Activated CD8-positive, alpha-beta T cell treated with anti-CD3 and anti-CD28 coated beads, Interleukin-2, amount 10 ng/mL, durations not matched to agents 7 days and 5 days (primary cell): ENCODE data around the gene TOMM34. TPM values are rescaled to one million over a fixed set of nuclear protein-coding genes. Genes with fewer than 3 reads are reported as not detected.
A peak's percentile ranks its signal among the peaks of the same experiment; 100 is the strongest.

ENCODE experiments used
- ATAC-seq: fragments of 150-1000 bp; cut with Tn5 transposase; one replicate; pipeline ENCODE4 v1.10.0; 2021; ENCODE audit warnings: moderate library complexity
- CTCF ChIA-PET: fragments of 350-600 bp; sonication (Branson Sonifier 250); formaldehyde crosslinking; loops from one replicate; lab custom pipeline; 2021; ENCODE audit warnings: antibody characterized with exemption; lab: Charles Lee
- POLR2A ChIA-PET: fragments of 350-600 bp; sonication (Branson Sonifier 250); formaldehyde crosslinking; loops from one replicate; lab custom pipeline; 2021; ENCODE audit warnings: antibody characterized with exemption; lab: Charles Lee
- DNase-seq: peaks from one replicate; pipeline ENCODE4 v3.0.0-alpha.2; 2020
- H3K27ac Mint-ChIP-seq: one replicate; pipeline ENCODE4 v1.8.0; 2021; ENCODE audit warnings: mild to moderate bottlenecking, mixed read lengths
- H3K27me3 Mint-ChIP-seq: one replicate; pipeline ENCODE4 v1.8.0; 2021; ENCODE audit warnings: low read depth, mixed read lengths
- H3K36me3 Mint-ChIP-seq: one replicate; pipeline ENCODE4 v1.8.0; 2021; ENCODE audit warnings: low read depth, mixed read lengths
- H3K4me1 Mint-ChIP-seq: one replicate; pipeline ENCODE4 v1.8.0; 2021; ENCODE audit warnings: low read depth, mixed read lengths
- H3K4me3 Mint-ChIP-seq: one replicate; pipeline ENCODE4 v1.8.0; 2021; ENCODE audit warnings: mild to moderate bottlenecking, mixed read lengths
- H3K9me3 Mint-ChIP-seq: one replicate; pipeline ENCODE4 v1.8.0; 2022; ENCODE audit warnings: mixed read lengths; ENCODE audit not compliant: insufficient read depth
- total RNA-seq, 2 experiments: library from RNA; stranded (reverse); gene quantifications; one replicate each; pipeline ENCODE4 v1.2.3, GENCODE V29; 2021

Gene TOMM34
- total RNA-seq, 2 experiments from 2014 or later = 20.2 to 20.3 TPM

GRCh38 chr20:44979090-44979621 is 19.0 kb upstream of the TOMM34 start:
- Mint-ChIP-seq H3K4me3 (peak overlapping the region; percentile 74), H3K27me3 (no peaks in the 10 kb centered on the region), H3K4me1 (peaks cover 70% of the 10 kb centered on the region), H3K36me3 (peaks cover 86% of the 10 kb centered on the region), H3K27ac (peak overlapping the region; percentile 97), H3K9me3 (no peaks in the 10 kb centered on the region)
- peak; percentile 88 for DNase-seq
- ChIA-PET CTCF (interaction anchor here (1.0 to 4.0 kb wide), 6 partner anchors 11 to 311 kb away, joined by 3 to 30 read pairs (median 6); partner anchors contain the start of genes STK4 and TOMM34), POLR2A (interaction anchor here (1.1 to 3.8 kb wide), 5 partner anchors 12 to 93 kb away, joined by 3 to 46 read pairs (median 9); partner anchors contain the start of genes STK4, TOMM34 and YWHAB)
- peak; percentile 82 for ATAC-seq

GRCh38 chr20:44976698-44977097 is 16.5 kb upstream of the TOMM34 start:
- CTCF ChIA-PET = interaction anchor here (1.0 to 4.0 kb wide), 3 partner anchors 10 to 88 kb away, joined by 3 to 30 read pairs (median 4); partner anchors contain the start of gene STK4
- Mint-ChIP-seq H3K27me3 (no peaks in the 10 kb centered on the region), H3K4me1 (peaks cover 71% of the 10 kb centered on the region), H3K9me3 (no peaks in the 10 kb centered on the region), H3K27ac (peak overlapping the region; percentile 97), H3K36me3 (peaks cover 84% of the 10 kb centered on the region), H3K4me3 (no peak overlapping the region)
- no peak for DNase-seq
- ATAC-seq = no peak
- POLR2A ChIA-PET = interaction anchor here (3.8 kb wide), 1 partner anchor 10 kb away, joined by 46 read pairs; the partner anchor contains the start of gene STK4

GRCh38 chr20:44973053-44973452 is 12.9 kb upstream of the TOMM34 start:
- H3K27ac Mint-ChIP-seq = no peak overlapping the region
- peaks cover 82% of the 10 kb centered on the region for H3K36me3 Mint-ChIP-seq
- POLR2A ChIA-PET = no interaction called here
- no peak overlapping the region for H3K4me3 Mint-ChIP-seq
- no peak for DNase-seq
- peaks cover 72% of the 10 kb centered on the region for H3K4me1 Mint-ChIP-seq
- no peak for ATAC-seq
- CTCF ChIA-PET = interaction anchor here (1.8 to 2.4 kb wide), 2 partner anchors 9 to 18 kb away, joined by 4 to 8 read pairs; no protein-coding TSS in a partner anchor
- H3K27me3 Mint-ChIP-seq = no peaks in the 10 kb centered on the region
- H3K9me3 Mint-ChIP-seq = no peaks in the 10 kb centered on the region

GRCh38 chr20:44970243-44970757 is 10.1 kb upstream of the TOMM34 start:
- H3K27ac Mint-ChIP-seq = peak overlapping the region; percentile 92

GRCh38 chr20:44969300-44969894 is 9.2 kb upstream of the TOMM34 start:
- H3K36me3 Mint-ChIP-seq = peaks cover 65% of the 10 kb centered on the region
- POLR2A ChIA-PET = interaction anchor here (1.0 to 3.1 kb wide), 2 partner anchors 9 to 79 kb away, joined by 4 to 11 read pairs; partner anchors contain the start of gene TOMM34
- CTCF ChIA-PET = interaction anchor here (4.6 kb wide), 1 partner anchor 9 kb away, joined by 30 read pairs; no protein-coding TSS in a partner anchor
- DNase-seq = no peak
- H3K4me3 Mint-ChIP-seq = peak overlapping the region; percentile 87
- H3K27ac Mint-ChIP-seq = peak overlapping the region; percentile 88
- no peaks in the 10 kb centered on the region for H3K9me3 Mint-ChIP-seq
- peaks cover 55% of the 10 kb centered on the region for H3K4me1 Mint-ChIP-seq
- ATAC-seq = no peak
- no peaks in the 10 kb centered on the region for H3K27me3 Mint-ChIP-seq

More at GRCh38 chr20:44970243-44970757, 10.1 kb upstream of the TOMM34 start:
- Mint-ChIP-seq H3K4me1 (peaks cover 60% of the 10 kb centered on the region), H3K27me3 (no peaks in the 10 kb centered on the region), H3K9me3 (no peaks in the 10 kb centered on the region), H3K36me3 (peaks cover 74% of the 10 kb centered on the region), H3K4me3 (peak overlapping the region; percentile 73)
- DNase-seq (no peak), ATAC-seq (no peak)
- POLR2A ChIA-PET = interaction anchor here (0.6 to 3.1 kb wide), 6 partner anchors 10 to 376 kb away, joined by 3 to 11 read pairs (median 4); partner anchors contain the start of gene TOMM34
- CTCF ChIA-PET = interaction anchor here (1.2 to 1.3 kb wide), 2 partner anchors 9 to 11 kb away, joined by 3 to 5 read pairs; partner anchors contain the start of gene TOMM34

GRCh38 chr20:44967207-44967807 is 7.1 kb upstream of the TOMM34 start:
- Mint-ChIP-seq H3K4me1 (peaks cover 65% of the 10 kb centered on the region), H3K27ac (peak overlapping the region; percentile 88), H3K4me3 (peak overlapping the region; percentile 87), H3K27me3 (no peaks in the 10 kb centered on the region), H3K9me3 (no peaks in the 10 kb centered on the region), H3K36me3 (peaks cover 49% of the 10 kb centered on the region)
- POLR2A ChIA-PET = interaction anchor here (0.6 to 3.3 kb wide), 14 partner anchors 8 to 469 kb away, joined by 3 to 46 read pairs (median 4); partner anchors contain the start of gene PABPC1L
- ATAC-seq = peak; percentile 46
- DNase-seq = peak; percentile 64
- CTCF ChIA-PET = interaction anchor here (1.0 to 4.6 kb wide), 11 partner anchors 8 to 130 kb away, joined by 3 to 30 read pairs (median 3); no protein-coding TSS in a partner anchor

- H3K4me1 Mint-ChIP-seq = peaks cover 67% of the 10 kb centered on the region
- H3K4me3 Mint-ChIP-seq = peak within 1 kb of the TSS; percentile 87
- peaks cover 44% of the 10 kb centered on the region for H3K36me3 Mint-ChIP-seq
- CTCF ChIA-PET = interaction anchor here (0.8 to 4.6 kb wide), 5 partner anchors 9 to 78 kb away, joined by 3 to 30 read pairs (median 4); no protein-coding TSS in a partner anchor
- peak within 1 kb of the TSS; percentile 88 for H3K27ac Mint-ChIP-seq
- DNase-seq (peak; percentile 95), ATAC-seq (peak; percentile 80)
- no peaks in the 10 kb centered on the region for H3K9me3 Mint-ChIP-seq
- POLR2A ChIA-PET = interaction anchor here (0.6 to 3.3 kb wide), 19 partner anchors 8 to 333 kb away, joined by 3 to 46 read pairs (median 4); partner anchors contain the start of gene PABPC1L
- no peaks in the 10 kb centered on the region for H3K27me3 Mint-ChIP-seq
These were observed 6.1 kb upstream of the TOMM34 start, which contains the start of gene STK4 for GRCh38 chr20:44966030-44966961. STK4 (plus strand) TSS chr20:44966512; CDS start chr20:44966569, 57 bp downstream.

- ATAC-seq (no peak), DNase-seq (no peak)
- Mint-ChIP-seq H3K4me3 (peak overlapping the region; percentile 87), H3K27ac (peak overlapping the region; percentile 88), H3K27me3 (no peaks in the 10 kb centered on the region), H3K9me3 (no peaks in the 10 kb centered on the region), H3K4me1 (peaks cover 66% of the 10 kb centered on the region), H3K36me3 (peaks cover 38% of the 10 kb centered on the region)
- ChIA-PET CTCF (interaction anchor here (0.8 to 4.6 kb wide), 5 partner anchors 10 to 77 kb away, joined by 3 to 30 read pairs (median 4); no protein-coding TSS in a partner anchor), POLR2A (interaction anchor here (0.6 to 3.3 kb wide), 12 partner anchors 9 to 333 kb away, joined by 3 to 46 read pairs (median 3); no protein-coding TSS in a partner anchor)
These were observed 5.4 kb upstream of the TOMM34 start for GRCh38 chr20:44965651-44966029.

GRCh38 chr20:44963325-44964215 is 3.4 kb upstream of the TOMM34 start:
- no peaks in the 10 kb centered on the region for H3K9me3 Mint-ChIP-seq
- peak overlapping the region; percentile 75 for H3K27ac Mint-ChIP-seq
- DNase-seq (peak; percentile 31), ATAC-seq (no peak)
- peaks cover 28% of the 10 kb centered on the region for H3K36me3 Mint-ChIP-seq
- no peaks in the 10 kb centered on the region for H3K27me3 Mint-ChIP-seq
- ChIA-PET POLR2A (no interaction called here), CTCF (interaction anchor here (1.3 to 1.8 kb wide), 2 partner anchors 47 to 75 kb away, joined by 4 to 5 read pairs; no protein-coding TSS in a partner anchor)
- peaks cover 63% of the 10 kb centered on the region for H3K4me1 Mint-ChIP-seq
- H3K4me3 Mint-ChIP-seq = no peak overlapping the region
